ENCODE measurements around the gene IL17RB.

IL17RB gene

GRCh38 chr3:53813229-53813628, 33.1 kb upstream of the IL17RB start:
- no peak for TF ChIP-seq FOXP2 (optimal IDR thresholded peaks at IDR 0.05; ENCODE audit: borderline replicate concordance, extremely low read depth, extremely low read length, insufficient read depth)
- TF ChIP-seq POLR2AphosphoS5 (IDR thresholded peaks at IDR 0.05; ENCODE audit: low read depth, low read length) = no peak
- no peak for TF ChIP-seq SIN3A (IDR thresholded peaks at IDR 0.05; ENCODE audit: borderline replicate concordance, insufficient read depth, low read length)
- TF ChIP-seq TAF1 (IDR thresholded peaks at IDR 0.05; ENCODE audit: borderline replicate concordance, insufficient read depth, low read length) = no peak
- no peak for TF ChIP-seq REST (IDR thresholded peaks at IDR 0.05; ENCODE audit: insufficient read depth in 1 of 2, low read depth in 2 of 2, low read length in 2 of 2)

GRCh38 chr3:53813876-53814275, 32.5 kb upstream of the IL17RB start:
- TF ChIP-seq SIN3A (IDR thresholded peaks at IDR 0.05; ENCODE audit: borderline replicate concordance, insufficient read depth, low read length) (no peak), REST (IDR thresholded peaks at IDR 0.05; ENCODE audit: insufficient read depth in 1 of 2, low read depth in 2 of 2, low read length in 2 of 2) (no peak), TAF1 (IDR thresholded peaks at IDR 0.05; ENCODE audit: borderline replicate concordance, insufficient read depth, low read length) (no peak), POLR2AphosphoS5 (IDR thresholded peaks at IDR 0.05; ENCODE audit: low read depth, low read length) (no peak), FOXP2 (optimal IDR thresholded peaks at IDR 0.05; ENCODE audit: borderline replicate concordance, extremely low read depth, extremely low read length, insufficient read depth) (no peak)

GRCh38 chr3:53815067-53815466, 31.3 kb upstream of the IL17RB start:
- TF ChIP-seq REST (IDR thresholded peaks at IDR 0.05; ENCODE audit: insufficient read depth in 1 of 2, low read depth in 2 of 2, low read length in 2 of 2) = no peak
- TF ChIP-seq SIN3A (IDR thresholded peaks at IDR 0.05; ENCODE audit: borderline replicate concordance, insufficient read depth, low read length) = no peak
- TF ChIP-seq TAF1 (IDR thresholded peaks at IDR 0.05; ENCODE audit: borderline replicate concordance, insufficient read depth, low read length) = no peak
- no peak for TF ChIP-seq POLR2AphosphoS5 (IDR thresholded peaks at IDR 0.05; ENCODE audit: low read depth, low read length)
- no peak for TF ChIP-seq FOXP2 (optimal IDR thresholded peaks at IDR 0.05; ENCODE audit: borderline replicate concordance, extremely low read depth, extremely low read length, insufficient read depth)

GRCh38 chr3:53815651-53816050, 30.7 kb upstream of the IL17RB start:
- TF ChIP-seq POLR2AphosphoS5 (IDR thresholded peaks at IDR 0.05; ENCODE audit: low read depth, low read length) = no peak
- no peak for TF ChIP-seq SIN3A (IDR thresholded peaks at IDR 0.05; ENCODE audit: borderline replicate concordance, insufficient read depth, low read length)
- no peak for TF ChIP-seq TAF1 (IDR thresholded peaks at IDR 0.05; ENCODE audit: borderline replicate concordance, insufficient read depth, low read length)
- TF ChIP-seq FOXP2 (optimal IDR thresholded peaks at IDR 0.05; ENCODE audit: borderline replicate concordance, extremely low read depth, extremely low read length, insufficient read depth) = no peak
- TF ChIP-seq REST (IDR thresholded peaks at IDR 0.05; ENCODE audit: insufficient read depth in 1 of 2, low read depth in 2 of 2, low read length in 2 of 2) = no peak

GRCh38 chr3:53816425-53816824, 29.9 kb upstream of the IL17RB start:
- TF ChIP-seq REST (IDR thresholded peaks at IDR 0.05; ENCODE audit: insufficient read depth in 1 of 2, low read depth in 2 of 2, low read length in 2 of 2) (no peak), TAF1 (IDR thresholded peaks at IDR 0.05; ENCODE audit: borderline replicate concordance, insufficient read depth, low read length) (no peak), POLR2AphosphoS5 (IDR thresholded peaks at IDR 0.05; ENCODE audit: low read depth, low read length) (no peak), SIN3A (IDR thresholded peaks at IDR 0.05; ENCODE audit: borderline replicate concordance, insufficient read depth, low read length) (no peak), FOXP2 (optimal IDR thresholded peaks at IDR 0.05; ENCODE audit: borderline replicate concordance, extremely low read depth, extremely low read length, insufficient read depth) (no peak)

Measured in PFSK-1 (cell line).